HG03159 (cell line): ENCODE data around the gene CFAP61.
"Not testable (repeated sequence)": the region's sequence is repeated elsewhere in the genome, so short reads cannot be mapped to it uniquely, and the experiment has no call there.

ENCODE experiments used
- ATAC-seq: cut with Tn5 transposase; IDR thresholded peaks from one replicate; pipeline ENCODE4 v1.9.1; 2021; ENCODE audit warnings: mild to moderate bottlenecking, moderate library complexity; ENCODE audit not compliant: unreplicated experiment

The CFAP61 gene

DNA sequence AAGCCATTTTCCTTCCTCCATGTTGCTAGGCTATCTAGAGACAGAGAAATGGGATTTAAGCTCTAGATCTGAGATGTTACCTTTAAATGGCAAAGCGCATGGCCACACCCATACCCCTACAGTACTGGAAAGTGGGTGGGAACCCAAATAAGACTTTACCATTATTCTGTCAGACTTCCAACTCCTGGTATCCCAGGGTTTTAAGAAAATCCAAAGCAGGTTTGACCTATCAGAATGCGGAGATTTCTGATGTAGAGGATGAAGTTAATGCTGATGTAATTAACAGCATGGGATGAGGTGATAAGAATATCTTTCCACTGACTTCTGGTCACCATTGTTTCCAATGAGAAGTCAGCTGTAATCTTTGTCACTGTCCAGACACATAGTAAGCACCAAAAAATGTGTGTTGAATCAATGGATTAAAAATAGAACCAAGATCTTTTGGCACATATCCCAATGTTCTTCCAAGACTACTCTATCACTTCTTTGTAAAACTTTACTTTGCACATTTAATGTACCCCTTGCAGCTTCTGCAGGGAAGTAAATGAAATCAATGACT is 174.8 kb downstream of the CFAP61 start:
- no peak for ATAC-seq

DNA sequence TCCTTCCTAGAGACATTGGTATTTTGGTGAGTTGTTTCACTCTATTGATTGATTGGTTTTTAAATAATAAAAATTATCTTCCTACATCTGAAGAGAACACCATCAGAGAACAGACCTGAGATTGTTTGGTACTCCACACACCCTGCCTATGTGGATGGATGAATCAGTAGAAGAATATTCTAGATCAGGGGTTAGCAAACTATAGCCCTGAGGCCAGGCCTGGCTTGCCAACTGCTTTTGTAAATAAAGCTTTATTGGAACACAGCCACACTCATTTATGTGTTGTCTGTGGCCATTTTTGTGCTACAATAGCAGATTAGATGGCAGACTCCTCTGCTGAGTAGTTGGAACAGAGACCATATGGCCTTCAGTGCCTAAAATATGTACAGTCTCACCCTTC is 176.0 kb downstream of the CFAP61 start:
- no peak for ATAC-seq

DNA sequence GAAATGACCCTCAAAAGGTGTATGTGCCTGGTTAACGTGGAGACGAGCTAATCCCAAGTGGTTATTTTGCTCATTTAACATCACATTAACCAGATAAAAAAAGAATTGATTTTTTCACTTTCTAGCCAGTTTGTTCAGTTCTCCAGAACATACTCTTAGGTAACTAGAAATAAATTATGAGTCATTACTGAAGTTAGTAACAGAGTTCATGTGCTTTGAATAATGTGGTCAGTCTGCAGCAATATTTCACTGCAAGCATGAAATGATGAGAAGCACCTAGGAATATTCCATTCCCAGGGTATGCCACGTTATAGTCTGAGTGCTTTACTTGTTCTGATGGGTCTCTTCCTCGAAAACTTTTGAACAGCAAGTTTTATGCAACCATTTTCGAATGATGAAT is 177.3 kb downstream of the CFAP61 start:
- ATAC-seq = peak; percentile 60

DNA sequence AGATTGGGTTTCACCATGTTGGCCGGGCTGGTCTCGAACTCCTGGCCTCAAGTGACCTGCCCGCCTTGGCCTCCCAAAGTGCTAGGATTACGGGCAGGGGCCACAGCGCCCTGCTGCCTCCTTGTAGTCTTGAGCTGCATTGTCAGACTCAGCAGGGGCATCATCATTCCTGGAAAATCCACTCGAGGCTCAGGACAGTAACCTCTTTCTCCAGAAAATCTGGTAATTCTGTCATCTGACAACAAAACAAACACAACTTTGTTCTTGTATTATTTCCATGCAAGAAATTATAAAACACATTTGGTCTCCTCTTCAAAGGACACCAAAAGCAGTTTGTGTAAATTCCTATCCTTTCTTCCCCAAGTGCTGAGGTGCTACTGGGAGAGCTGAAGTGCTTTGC is 178.4 kb downstream of the CFAP61 start:
- ATAC-seq = no peak

DNA sequence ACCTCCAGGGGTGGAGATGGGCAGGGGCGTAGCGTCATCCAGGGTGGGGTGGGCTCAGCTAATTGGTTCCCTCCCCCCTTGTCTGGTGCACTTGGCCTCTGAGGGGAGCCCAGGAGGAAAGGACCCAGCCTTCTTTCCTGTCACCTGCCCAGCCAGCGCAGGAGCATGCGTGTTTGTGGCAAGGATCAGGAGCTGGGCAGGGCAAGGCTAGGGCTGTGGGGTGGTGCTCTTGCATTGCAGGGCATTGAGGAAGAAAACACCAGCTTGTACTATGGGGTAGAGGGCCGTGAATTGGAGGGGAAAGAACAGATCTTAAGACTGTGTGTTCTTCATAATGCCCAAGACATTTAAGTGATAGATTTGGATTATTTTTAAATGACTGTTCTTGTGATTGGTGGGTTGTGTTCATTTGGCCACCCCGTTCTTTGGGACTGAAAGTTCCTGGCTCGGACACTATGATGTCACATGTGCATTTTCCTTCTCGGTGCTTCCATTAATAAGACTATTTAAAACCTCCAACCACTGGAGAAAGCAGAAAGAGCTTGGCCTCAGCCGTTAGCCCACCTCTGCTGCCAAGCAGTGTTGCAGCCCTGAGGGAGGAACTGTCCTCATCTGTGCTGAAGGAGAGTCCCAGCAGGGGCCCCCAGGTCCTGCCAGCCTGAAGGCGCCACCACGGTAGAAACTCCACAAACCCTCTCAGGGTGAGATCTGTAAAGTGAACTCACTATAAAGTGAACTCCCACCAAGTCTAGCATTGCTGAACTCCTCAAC is 179.4 kb downstream of the CFAP61 start:
- ATAC-seq = no peak

DNA sequence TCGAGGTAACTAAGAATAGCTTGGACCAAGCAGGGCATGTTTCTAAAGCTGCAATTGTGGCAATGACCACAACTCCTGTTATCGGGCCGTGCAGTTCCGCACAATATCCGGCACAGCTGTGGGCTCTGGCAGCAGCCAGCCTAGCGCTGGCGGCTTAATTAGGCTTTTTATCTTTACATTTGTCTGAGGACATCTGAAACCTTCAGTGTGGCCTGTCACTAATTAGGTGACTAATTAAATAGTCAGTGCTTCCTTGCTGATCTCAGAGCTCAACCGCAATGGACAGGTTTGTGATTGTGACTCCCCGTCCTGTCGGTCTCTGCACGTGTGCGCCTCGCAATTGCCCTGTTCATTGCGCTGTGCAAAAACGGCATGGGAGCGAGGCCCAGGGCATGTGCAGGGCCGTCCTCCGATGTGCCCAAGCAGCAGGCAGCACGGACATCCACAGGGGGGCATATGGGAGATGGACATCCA is 180.7 kb downstream of the CFAP61 start:
- ATAC-seq = no peak

DNA sequence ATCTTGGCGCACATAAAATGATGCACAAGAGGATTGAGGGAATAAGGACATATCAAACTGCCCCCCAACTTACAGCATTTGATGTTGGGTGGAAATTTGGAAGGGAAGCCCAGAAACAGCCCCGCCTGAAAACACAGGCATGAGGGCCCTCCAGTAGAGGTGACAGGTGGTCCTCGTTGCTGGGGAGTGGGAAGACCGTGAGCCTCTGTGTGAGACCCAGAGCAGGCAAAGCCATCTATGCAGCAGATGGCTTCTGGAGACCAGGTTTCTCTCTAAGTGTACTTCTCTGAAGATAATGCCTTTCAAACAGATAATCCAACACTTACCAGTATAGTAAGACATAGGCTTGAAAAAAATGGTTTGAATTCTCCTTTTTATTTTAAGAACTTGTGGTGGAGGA is 183.3 kb downstream of the CFAP61 start:
- ATAC-seq = no peak

DNA sequence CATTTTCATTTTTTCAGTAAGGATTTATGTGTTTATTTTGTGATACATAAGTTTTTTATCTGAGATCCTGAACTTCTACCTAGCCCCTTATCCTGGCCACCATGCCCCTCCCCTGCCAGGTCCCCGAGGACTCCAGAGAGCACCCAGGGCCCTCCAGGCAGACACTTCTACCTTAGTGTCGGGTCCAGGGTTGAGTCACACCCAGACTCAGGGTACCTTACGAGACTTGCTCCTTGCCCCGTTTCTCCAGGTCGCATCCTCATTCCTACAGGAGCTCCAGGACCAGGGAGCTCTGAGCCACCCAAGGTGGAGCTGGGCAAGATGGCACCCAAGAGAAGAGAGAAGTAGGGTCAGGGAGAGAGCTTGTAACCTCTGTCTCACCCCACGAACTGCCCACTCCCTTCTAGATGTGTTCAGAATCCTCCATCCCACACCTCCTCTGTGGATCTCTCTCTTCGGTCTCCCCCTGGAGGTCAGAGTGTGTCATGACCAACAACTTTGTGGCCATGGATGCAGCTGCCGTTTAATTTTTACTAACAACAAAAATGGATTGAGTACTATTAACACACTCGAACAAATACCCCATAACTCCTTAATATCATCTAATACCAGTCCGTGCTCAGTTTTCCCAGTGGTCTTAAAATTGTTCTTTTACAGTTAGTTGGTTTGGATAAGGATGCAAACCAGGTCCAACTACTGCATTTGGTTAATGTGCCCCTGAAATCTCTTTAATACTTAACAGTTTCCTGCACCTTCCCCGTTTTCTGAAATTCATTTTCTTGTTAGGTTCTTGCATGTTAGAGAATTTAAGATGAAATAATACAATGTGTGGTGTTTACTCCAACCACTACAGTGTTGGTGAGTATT is 185.0 kb downstream of the CFAP61 start:
- ATAC-seq = peak; percentile 68

DNA sequence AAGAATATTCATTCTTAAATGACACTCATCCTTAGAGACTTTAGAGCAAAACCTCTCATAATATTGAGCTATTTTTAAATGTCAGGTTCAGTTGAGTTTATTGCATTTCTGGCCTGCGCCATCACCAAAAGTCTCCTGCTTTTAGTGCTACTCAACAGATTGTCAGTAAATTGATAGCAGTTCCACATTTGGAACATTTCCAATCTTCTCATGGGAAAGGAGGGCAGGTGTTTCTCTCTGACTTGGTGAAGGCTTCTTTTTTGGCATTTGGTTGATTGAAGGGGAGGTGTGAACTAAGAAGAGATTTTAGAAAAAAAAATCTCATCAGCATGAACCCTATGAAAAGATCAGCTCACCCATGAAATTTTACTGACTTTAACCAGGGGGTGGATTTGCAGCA is 189.6 kb downstream of the CFAP61 start:
- no peak for ATAC-seq

DNA sequence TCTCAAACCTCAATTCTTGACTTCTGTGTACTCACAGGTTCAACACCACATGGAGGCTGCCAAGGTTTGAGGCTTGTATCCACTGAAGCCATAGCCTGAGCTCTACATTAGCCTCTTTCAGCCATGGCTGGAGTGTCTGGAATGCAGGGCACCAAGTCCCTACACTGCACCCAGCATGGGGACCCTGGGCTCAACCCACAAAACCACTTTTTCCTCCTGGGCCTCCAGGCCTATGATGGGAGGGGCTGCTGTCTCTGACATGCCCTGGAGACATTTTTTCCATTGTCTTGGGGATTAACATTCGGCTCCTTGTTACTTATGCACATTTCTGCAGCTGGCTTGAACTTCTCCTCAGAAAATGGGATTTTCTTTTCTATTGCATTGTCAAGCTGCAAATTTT is 192.1 kb downstream of the CFAP61 start:
- ATAC-seq = not testable (repeated sequence)

DNA sequence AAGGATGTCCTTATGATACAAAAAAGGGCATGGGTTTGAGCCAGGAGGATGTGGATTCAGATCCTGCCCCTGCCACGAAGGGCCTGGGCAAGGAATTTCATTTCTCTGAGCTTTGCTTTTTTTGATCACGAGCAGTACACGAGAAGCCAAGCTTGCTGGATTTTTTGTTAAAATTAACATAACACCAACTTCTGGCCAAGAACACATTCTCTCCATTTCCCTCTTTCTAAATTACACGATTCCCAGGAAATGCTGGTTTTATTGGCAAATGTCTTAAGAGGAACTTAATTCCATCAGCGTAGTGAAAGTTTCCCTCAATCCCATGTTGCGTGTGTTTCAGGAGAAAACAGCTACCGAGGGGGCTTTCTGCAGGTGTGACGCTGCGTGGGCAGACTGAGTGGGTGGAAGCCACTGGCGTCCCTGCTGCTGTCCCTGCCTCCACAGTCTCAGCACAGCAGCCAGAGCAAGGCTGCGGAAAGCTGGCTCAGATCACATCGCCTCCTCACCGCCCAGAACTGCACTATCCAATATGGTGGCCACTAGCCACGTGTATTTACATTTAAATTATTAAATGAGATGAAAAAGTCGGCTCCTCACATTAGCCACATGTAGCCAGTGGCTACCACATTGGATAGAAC is 194.8 kb downstream of the CFAP61 start:
- ATAC-seq = no peak

DNA sequence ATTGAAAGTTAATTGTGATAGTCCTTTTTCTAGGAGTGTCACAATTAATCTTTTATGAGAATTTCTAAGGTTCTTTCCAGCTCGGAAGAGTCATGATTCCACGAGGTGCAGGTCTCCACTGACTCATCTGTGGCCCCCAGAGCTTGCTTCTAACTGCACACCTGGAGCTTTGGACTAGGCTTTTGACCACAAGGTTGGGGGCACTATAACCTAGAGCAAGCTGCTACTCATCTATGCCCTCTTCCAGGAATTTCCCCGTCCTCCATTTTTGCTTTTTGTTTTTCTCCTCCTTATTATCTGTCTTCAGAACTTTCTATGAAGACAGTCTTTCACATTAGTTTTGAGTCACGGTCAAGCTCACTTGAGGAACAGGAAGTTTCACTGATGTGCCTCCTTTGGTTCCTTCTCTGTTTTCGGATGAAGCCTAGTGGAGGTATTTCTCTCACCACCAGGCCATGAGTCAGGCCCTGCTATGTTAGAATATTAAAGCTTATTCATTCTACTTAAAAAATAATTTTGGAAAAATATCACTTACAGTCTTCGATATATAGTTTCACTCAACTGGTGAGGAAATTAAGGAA is 196.4 kb downstream of the CFAP61 start:
- no peak for ATAC-seq

DNA sequence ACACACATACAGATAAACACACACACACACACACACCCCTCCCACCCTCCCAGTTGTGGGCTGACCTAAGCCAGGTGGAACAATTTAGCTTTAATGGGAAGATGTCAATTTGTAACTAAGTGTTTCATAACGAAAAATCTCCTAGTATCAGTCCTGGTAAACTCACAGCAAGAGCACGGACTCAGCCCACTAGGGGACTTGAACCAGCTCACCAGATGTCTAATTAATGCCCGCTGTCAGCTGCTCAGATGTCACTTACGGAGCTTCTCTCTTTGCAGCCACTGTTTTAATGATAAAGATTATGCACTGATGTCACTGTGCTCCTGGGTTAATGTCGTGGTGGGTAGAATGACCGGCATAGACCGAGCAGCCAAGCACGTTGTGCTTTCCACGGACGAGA is 199.0 kb downstream of the CFAP61 start:
- ATAC-seq = no peak

DNA sequence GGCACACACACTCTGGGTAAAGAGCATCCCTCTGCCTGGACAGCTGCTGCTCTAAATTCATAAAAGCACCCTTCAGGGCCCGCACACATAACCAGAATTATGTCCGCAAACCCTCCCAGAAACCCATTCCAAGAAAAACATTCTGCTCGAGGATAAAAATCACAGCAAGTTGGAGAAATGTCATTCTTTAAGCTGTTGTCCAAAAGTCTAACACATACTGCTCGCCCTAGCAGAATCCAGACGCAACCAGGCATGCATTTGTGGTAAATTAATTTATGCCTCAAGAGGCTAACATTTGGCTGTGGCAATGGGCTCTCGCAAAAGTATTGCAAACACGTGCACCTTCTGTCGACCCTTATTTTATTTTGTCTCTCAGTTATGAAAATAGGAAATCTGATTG is 199.5 kb downstream of the CFAP61 start:
- ATAC-seq = no peak

DNA sequence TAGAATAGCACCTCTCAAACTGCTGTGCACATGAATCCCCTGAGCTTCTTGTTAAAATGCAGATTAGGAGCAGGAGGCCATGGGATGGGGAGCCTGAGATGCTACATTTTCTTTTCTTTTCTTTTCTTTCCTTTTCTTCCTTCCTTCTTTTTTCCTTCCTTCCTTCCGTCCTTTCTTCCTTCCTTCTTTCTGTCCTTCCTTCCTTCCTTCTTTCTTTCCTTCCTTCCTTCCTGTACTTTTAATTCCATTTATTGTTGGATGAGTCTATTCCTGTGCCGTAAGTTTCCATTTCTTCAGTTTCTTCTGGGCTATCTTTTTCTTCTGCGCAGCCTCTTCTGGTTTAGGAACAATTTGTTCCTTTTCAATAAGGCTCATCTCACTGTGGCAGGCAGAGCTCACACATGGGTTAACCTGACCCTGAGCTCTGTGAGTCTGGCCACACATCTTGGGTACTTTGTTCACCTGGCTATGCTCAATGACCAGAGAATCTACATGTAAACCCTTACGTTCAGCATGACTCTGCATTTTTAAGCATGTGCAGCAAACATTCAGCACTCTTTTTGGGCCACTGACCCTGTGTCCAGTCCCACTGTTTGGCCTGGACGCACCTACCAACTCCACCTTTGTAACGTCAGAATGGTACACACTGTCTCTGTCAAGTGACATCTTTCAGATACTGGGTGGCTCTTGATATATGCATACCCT is 200.9 kb downstream of the CFAP61 start:
- ATAC-seq = no peak

DNA sequence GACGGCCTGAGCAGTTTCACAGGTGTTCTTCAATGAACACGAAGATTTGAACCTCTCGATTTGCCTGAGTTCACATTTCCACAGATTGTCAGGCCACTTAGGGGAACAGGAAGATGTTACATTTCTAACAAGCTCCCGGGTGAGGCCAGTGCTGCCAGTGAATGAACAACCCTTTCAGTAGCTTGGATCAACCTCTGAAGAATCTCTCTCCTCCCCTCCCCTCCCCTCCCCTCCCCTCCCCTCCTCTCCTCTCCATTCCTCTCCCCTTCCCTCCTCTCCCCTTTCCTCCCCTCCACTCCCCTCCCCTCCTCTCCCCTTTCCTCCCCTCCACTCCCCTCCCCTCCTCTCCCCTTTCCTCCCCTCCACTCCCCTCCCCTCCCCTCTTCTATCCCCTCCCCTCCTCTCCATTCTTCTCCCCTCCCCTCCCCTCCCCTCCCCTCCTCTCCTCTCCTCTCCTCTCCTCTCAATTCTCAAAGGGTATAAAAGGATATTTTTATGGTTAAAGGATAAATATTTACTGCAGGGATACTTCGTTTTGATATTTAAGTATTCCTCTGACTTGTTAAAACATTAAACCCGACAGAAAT is 201.5 kb downstream of the CFAP61 start:
- ATAC-seq = no peak

DNA sequence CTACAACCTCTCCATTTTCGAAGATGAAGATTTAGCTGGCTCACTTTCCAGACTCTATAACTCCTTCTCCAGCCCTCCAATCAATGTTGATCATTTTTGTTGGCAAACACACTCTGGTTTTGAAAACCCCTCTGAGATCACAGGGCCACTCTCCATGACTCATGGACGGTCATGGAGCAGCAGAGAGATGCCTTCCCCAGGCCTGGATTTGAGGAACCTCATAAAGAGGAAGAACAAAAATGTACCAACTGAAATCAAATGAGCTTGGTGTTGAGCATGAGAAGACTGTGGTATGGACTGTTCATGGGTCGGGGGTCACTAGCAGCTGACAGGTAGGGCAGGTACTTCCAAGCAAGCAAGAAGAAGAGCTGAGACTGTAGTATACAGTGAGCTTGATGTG is 202.8 kb downstream of the CFAP61 start:
- ATAC-seq = no peak

DNA sequence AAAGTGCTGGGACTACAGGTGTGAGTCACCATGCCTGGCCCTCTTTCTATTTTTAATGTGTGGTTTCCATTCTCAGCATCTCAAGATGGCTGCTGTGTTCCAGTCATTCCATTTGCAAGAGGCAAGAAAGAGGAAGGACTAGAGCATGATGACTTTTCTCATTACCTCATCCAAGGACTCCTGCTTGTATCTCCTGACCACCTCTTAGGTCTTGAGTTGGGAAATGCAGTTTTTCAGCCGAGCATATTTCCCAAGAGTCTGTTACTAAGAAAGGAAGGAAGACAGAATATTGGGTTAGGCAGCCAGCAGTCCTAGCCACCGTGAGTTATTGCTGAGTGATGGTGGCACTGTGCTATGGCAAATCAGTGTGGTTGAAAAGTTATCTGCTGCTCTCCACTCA is 207.2 kb downstream of the CFAP61 start:
- ATAC-seq = no peak

DNA sequence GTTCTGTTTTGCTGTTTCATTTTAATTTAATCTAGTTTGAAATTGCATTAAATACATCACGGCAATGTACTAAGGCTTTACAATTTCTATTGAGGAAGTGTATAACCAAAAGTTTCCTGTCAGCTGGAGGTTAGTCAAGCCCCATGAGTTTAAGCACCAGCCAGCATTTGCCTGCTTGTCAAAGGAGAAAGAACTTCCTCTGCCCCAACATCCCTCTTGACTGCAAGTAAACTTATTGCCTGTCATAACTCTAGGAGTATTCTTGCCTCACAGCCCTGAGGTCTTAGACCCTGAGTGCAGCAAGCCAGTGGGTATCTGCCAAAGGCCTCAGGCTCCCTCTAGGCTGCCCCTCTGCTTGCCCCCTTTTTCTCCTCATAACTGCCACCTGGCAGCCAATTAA is 208.8 kb downstream of the CFAP61 start:
- no peak for ATAC-seq

DNA sequence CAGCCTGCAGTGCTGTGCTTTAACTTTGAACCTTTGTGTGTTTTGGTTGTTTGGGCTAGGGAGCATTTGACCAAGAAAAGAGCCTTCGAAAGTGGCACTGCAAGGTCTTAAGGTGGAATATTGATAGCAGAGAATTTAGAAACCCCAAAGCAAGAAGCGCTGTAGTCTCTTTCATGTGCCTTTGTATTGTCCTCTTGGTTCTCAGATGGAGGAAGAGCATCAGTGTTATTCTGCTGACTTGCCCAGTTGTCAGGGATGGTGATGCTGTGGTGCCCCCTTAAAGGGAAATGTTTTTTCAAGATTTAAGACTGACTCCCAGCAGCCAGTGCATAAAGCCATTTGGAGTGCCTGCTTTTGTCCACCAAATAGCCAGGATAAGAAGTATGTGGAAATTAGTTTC is 212.9 kb downstream of the CFAP61 start:
- ATAC-seq = no peak
